ENCODE data around the gene C11orf65. TPM values are rescaled to one million over a fixed set of nuclear protein-coding genes. Genes with fewer than 3 reads are reported as not detected.

Gene C11orf65
- total and polyA plus RNA-seq, 5 donors = 0.44 to 1.0 (median 0.64) TPM

GRCh38 chr11:108497317-108498045 lies 30.2 kb upstream of the C11orf65 start:
- WGBS = 1% methylated on average over 30 of the region's 30 CpGs
- Histone ChIP-seq H3K27me3 (ENCODE audit: control insufficient read depth, insufficient read depth) (no peaks in the 10 kb centered on the region), H3K4me1 (ENCODE audit: control insufficient read depth, insufficient read depth, low read length) (peaks cover 3% of the 10 kb centered on the region), H3K4me3 (ENCODE audit: low read length) (peak overlapping the region; percentile 88), H3K9me3 (ENCODE audit: control insufficient read depth, low read length) (no peaks in the 10 kb centered on the region), H3K27ac (ENCODE audit: low read length) (peak overlapping the region; percentile 93)
- intact Hi-C loops (cut with DNase I) = loop anchor here in 1 of 4 donors (10.0 kb wide), 1 partner anchor 147 kb away; no protein-coding TSS in a partner anchor
- DNase-seq (peak; percentile 90 to 93 (median 91)), ATAC-seq (peak; percentile 97 to 98)

GRCh38 chr11:108496643-108497256 lies 29.4 kb upstream of the C11orf65 start:
- Histone ChIP-seq H3K27ac (ENCODE audit: low read length) (peak overlapping the region; percentile 93), H3K27me3 (ENCODE audit: control insufficient read depth, insufficient read depth) (no peaks in the 10 kb centered on the region), H3K4me3 (ENCODE audit: low read length) (no peak overlapping the region), H3K4me1 (ENCODE audit: control insufficient read depth, insufficient read depth, low read length) (peaks cover 3% of the 10 kb centered on the region), H3K9me3 (ENCODE audit: control insufficient read depth, low read length) (no peaks in the 10 kb centered on the region)
- DNase-seq (no peak), ATAC-seq (no peak)
- intact Hi-C loops (cut with DNase I) = loop anchor here in 1 of 4 donors (10.0 kb wide), 1 partner anchor 148 kb away; no protein-coding TSS in a partner anchor
- WGBS = 81% methylated on average over 7 of the region's 7 CpGs

- Histone ChIP-seq H3K27ac (ENCODE audit: low read length) (no peak overlapping the region), H3K4me3 (ENCODE audit: low read length) (no peak overlapping the region), H3K9me3 (ENCODE audit: control insufficient read depth, low read length) (no peaks in the 10 kb centered on the region), H3K27me3 (ENCODE audit: control insufficient read depth, insufficient read depth) (no peaks in the 10 kb centered on the region), H3K4me1 (ENCODE audit: control insufficient read depth, insufficient read depth, low read length) (peaks cover 3% of the 10 kb centered on the region)
- no peak for ATAC-seq
- no peak for DNase-seq
- intact Hi-C loops (cut with DNase I) = loop anchor here in 1 of 4 donors (10.0 kb wide), 1 partner anchor 149 kb away; no protein-coding TSS in a partner anchor
- 98% methylated on average over 3 of the region's 3 CpGs for WGBS
These were observed 28.0 kb upstream of the C11orf65 start for GRCh38 chr11:108495326-108495725.

GRCh38 chr11:108494182-108494581 lies 26.9 kb upstream of the C11orf65 start:
- no peak for DNase-seq
- 33% methylated on average over 6 of the region's 6 CpGs for WGBS
- H3K4me3 ChIP-seq (ENCODE audit: low read length) = no peak overlapping the region
- no peak for ATAC-seq
- no peak overlapping the region for H3K27ac ChIP-seq (ENCODE audit: low read length)
- H3K4me1 ChIP-seq (ENCODE audit: control insufficient read depth, insufficient read depth, low read length) = peaks cover 3% of the 10 kb centered on the region
- no peaks in the 10 kb centered on the region for H3K27me3 ChIP-seq (ENCODE audit: control insufficient read depth, insufficient read depth)
- H3K9me3 ChIP-seq (ENCODE audit: control insufficient read depth, low read length) = no peaks in the 10 kb centered on the region
- intact Hi-C loops (cut with DNase I) = loop anchor here in 1 of 4 donors (10.0 kb wide), 1 partner anchor 151 kb away; no protein-coding TSS in a partner anchor

GRCh38 chr11:108491936-108492335 lies 24.6 kb upstream of the C11orf65 start:
- no peaks in the 10 kb centered on the region for H3K9me3 ChIP-seq (ENCODE audit: control insufficient read depth, low read length)
- intact Hi-C loops (cut with DNase I) = loop anchor here in 1 of 4 donors (10.0 kb wide), 1 partner anchor 153 kb away; no protein-coding TSS in a partner anchor
- WGBS = 94% methylated on average over 3 of the region's 3 CpGs
- no peak for ATAC-seq
- no peaks in the 10 kb centered on the region for H3K27me3 ChIP-seq (ENCODE audit: control insufficient read depth, insufficient read depth)
- H3K4me1 ChIP-seq (ENCODE audit: control insufficient read depth, insufficient read depth, low read length) = peaks cover 3% of the 10 kb centered on the region
- DNase-seq = no peak
- no peak overlapping the region for H3K4me3 ChIP-seq (ENCODE audit: low read length)
- no peak overlapping the region for H3K27ac ChIP-seq (ENCODE audit: low read length)

- H3K4me1 ChIP-seq (ENCODE audit: control insufficient read depth, insufficient read depth, low read length) = no peaks in the 10 kb centered on the region
These were observed 19.5 kb upstream of the C11orf65 start for GRCh38 chr11:108486828-108487227.

GRCh38 chr11:108486331-108486730 lies 19.0 kb upstream of the C11orf65 start:
- intact Hi-C loops (cut with DNase I) = no loop called here
- Histone ChIP-seq H3K4me3 (ENCODE audit: low read length) (no peak overlapping the region), H3K4me1 (ENCODE audit: control insufficient read depth, insufficient read depth, low read length) (no peaks in the 10 kb centered on the region), H3K27ac (ENCODE audit: low read length) (no peak overlapping the region), H3K27me3 (ENCODE audit: control insufficient read depth, insufficient read depth) (no peaks in the 10 kb centered on the region), H3K9me3 (ENCODE audit: control insufficient read depth, low read length) (no peaks in the 10 kb centered on the region)
- DNase-seq (no peak), ATAC-seq (no peak)
- WGBS = 99% methylated on average over 3 of the region's 3 CpGs

More at GRCh38 chr11:108486828-108487227, 19.5 kb upstream of the C11orf65 start:
- intact Hi-C loops (cut with DNase I) = no loop called here
- 93% methylated on average over 3 of the region's 3 CpGs for WGBS
- ATAC-seq (no peak), DNase-seq (no peak)
- Histone ChIP-seq H3K27ac (ENCODE audit: low read length) (no peak overlapping the region), H3K27me3 (ENCODE audit: control insufficient read depth, insufficient read depth) (no peaks in the 10 kb centered on the region), H3K9me3 (ENCODE audit: control insufficient read depth, low read length) (no peaks in the 10 kb centered on the region), H3K4me3 (ENCODE audit: low read length) (no peak overlapping the region)

GRCh38 chr11:108483163-108483562 lies 15.8 kb upstream of the C11orf65 start:
- no peaks in the 10 kb centered on the region for H3K27me3 ChIP-seq (ENCODE audit: control insufficient read depth, insufficient read depth)
- H3K9me3 ChIP-seq (ENCODE audit: control insufficient read depth, low read length) = no peaks in the 10 kb centered on the region
- DNase-seq = no peak
- H3K4me3 ChIP-seq (ENCODE audit: low read length) = no peak overlapping the region
- no peak for ATAC-seq
- intact Hi-C loops (cut with DNase I) = no loop called here
- no peak overlapping the region for H3K27ac ChIP-seq (ENCODE audit: low read length)
- no peaks in the 10 kb centered on the region for H3K4me1 ChIP-seq (ENCODE audit: control insufficient read depth, insufficient read depth, low read length)

GRCh38 chr11:108474664-108475463 lies 7.5 kb upstream of the C11orf65 start:
- H3K27ac ChIP-seq (ENCODE audit: low read length) = peak overlapping the region; percentile 62
- H3K4me1 ChIP-seq (ENCODE audit: control insufficient read depth, insufficient read depth, low read length) = no peaks in the 10 kb centered on the region
- WGBS = 70% methylated on average over 11 of the region's 11 CpGs

GRCh38 chr11:108472681-108473080 lies 5.4 kb upstream of the C11orf65 start:
- H3K27ac ChIP-seq (ENCODE audit: low read length) = no peak overlapping the region
- no peak for ATAC-seq
- intact Hi-C loops (cut with DNase I) = no loop called here
- H3K4me3 ChIP-seq (ENCODE audit: low read length) = no peak overlapping the region
- DNase-seq = no peak
- WGBS = 97% methylated on average over 1 of the region's 1 CpG
- H3K4me1 ChIP-seq (ENCODE audit: control insufficient read depth, insufficient read depth, low read length) = no peaks in the 10 kb centered on the region
- H3K27me3 ChIP-seq (ENCODE audit: control insufficient read depth, insufficient read depth) = no peaks in the 10 kb centered on the region
- no peaks in the 10 kb centered on the region for H3K9me3 ChIP-seq (ENCODE audit: control insufficient read depth, low read length)

More at GRCh38 chr11:108474664-108475463, 7.5 kb upstream of the C11orf65 start:
- H3K4me3 ChIP-seq (ENCODE audit: low read length) = no peak overlapping the region
- no peaks in the 10 kb centered on the region for H3K9me3 ChIP-seq (ENCODE audit: control insufficient read depth, low read length)
- DNase-seq = peak in 1 of 3 donors; percentile 14
- peak; percentile 58 to 72 for ATAC-seq
- intact Hi-C loops (cut with DNase I) = no loop called here
- no peaks in the 10 kb centered on the region for H3K27me3 ChIP-seq (ENCODE audit: control insufficient read depth, insufficient read depth)

All from right cardiac atrium (tissue), 5 donors.